SJCRH30 (cell line): Measurements from ENCODE around the gene AKNA. TPM values are rescaled to one million over a fixed set of nuclear protein-coding genes. Genes with fewer than 3 reads are reported as not detected.
A peak's percentile ranks its signal among the peaks of the same experiment; 100 is the strongest.

Experiments used
- DNase-seq, 2 experiments: peaks; one replicate each; pipeline ENCODE4 v3.0.0-alpha.2; 2015 to 2020
- H3K27ac ChIP-seq: fragments of 250-450 bp; sonication (Bioruptor Pico); 2 replicates; pipeline ENCODE4 v1.5.1; 2020; ENCODE audit warnings: mild to moderate bottlenecking, moderate library complexity
- H3K27me3 ChIP-seq: fragments of 250-450 bp; sonication (Bioruptor Pico); 2 replicates; pipeline ENCODE4 v1.5.1; 2020; ENCODE audit warnings: mild to moderate bottlenecking, moderate library complexity
- H3K36me3 ChIP-seq: fragments of 250-450 bp; sonication (Bioruptor Pico); 2 replicates; pipeline ENCODE4 v1.5.1; 2020; ENCODE audit warnings: mild to moderate bottlenecking, moderate library complexity
- H3K4me1 ChIP-seq: fragments of 250-450 bp; sonication (Bioruptor Pico); 2 replicates; pipeline ENCODE4 v1.5.1; 2020; ENCODE audit warnings: mild to moderate bottlenecking, moderate library complexity
- H3K4me3 ChIP-seq: fragments of 250-450 bp; sonication (Bioruptor Pico); 2 replicates; pipeline ENCODE4 v1.5.1; 2020; ENCODE audit warnings: mild to moderate bottlenecking, moderate library complexity
- H3K9me3 ChIP-seq: fragments of 250-450 bp; sonication (Bioruptor Pico); replicated peaks from 2 replicates; pipeline ENCODE4 v1.5.1; 2020; ENCODE audit warnings: mild to moderate bottlenecking, moderate library complexity
- total RNA-seq: library from RNA; depleted of rRNA; stranded (reverse); fragments of >200 nt; shearing (Covaris generic); gene quantifications from 2 replicates; pipeline ENCODE4 v1.2.3, GENCODE V29; 2014

AKNA gene
- total RNA-seq, 1 experiment from 2014 or later: 3.1 TPM

DNA sequence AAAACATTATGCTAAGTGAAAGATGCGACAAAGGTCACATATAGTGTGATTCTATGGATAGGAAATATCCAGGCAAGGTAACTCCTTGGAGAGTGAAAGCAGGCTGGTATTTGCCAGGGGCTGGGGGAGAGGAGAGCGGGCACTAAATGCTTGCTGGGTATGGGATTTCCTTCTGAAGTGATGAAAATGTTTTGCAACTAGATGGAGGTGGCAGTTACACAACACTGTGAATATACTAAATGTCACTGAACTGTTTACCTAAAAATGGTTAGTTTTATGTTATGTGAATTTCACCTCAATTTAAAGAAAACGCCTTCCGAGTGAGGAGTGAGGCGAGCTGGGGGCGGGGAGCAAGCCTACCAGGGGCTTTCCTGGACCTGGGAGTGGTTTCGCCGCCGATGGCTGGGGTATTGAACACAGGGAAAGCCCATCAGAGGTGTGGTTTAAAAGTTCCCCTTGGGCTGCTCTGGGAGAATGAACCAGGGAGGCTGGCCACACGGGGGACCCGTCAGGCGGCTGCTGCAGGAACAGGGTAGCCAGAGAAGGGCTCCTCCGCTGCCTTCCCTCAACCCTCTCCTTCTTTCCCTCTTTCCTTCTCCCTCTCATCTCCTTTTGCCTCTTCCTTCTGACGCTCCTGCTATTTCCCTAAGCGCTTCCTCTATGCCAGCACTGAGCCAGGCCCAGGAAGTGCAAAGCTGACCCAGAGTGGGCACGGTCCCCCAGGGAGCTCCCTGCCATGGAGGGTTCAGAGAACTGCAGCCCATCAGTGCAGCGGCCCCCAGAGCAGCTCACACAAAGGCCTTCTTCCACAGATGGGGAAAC is 4.9 kb downstream of the AKNA start:
- no peaks in the 10 kb centered on the region for H3K27me3 ChIP-seq
- no peaks in the 10 kb centered on the region for H3K9me3 ChIP-seq
- no peak overlapping the region for H3K4me3 ChIP-seq
- DNase-seq: no peak
- no peak overlapping the region for H3K27ac ChIP-seq
- H3K4me1 ChIP-seq: peaks cover 10% of the 10 kb centered on the region; the same call in 1 of the 2 replicates
- H3K36me3 ChIP-seq: no peaks in the 10 kb centered on the region

DNA sequence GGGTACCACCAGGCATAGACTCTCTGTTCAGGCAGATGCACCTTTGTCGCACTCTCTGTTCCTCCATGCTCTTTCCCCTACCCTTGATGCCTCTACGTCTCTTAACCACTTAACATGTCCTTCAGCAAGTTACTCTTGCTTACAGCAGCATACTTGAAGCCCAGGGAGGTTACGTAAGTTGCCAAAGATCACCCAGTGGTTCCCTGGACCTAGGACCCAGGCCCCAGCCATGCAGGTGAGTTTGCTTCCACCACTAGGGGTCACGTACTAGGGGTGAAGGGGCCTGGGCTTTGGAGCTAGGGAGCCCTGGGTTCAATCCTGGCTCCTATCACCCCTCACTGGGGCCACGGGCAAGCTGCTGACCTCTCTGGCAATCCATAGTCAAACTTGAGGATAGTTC is 8.9 kb downstream of the AKNA start:
- Histone ChIP-seq H3K27me3 (no peaks in the 10 kb centered on the region), H3K36me3 (no peaks in the 10 kb centered on the region), H3K9me3 (no peaks in the 10 kb centered on the region), H3K4me3 (no peak overlapping the region), H3K4me1 (peaks cover 4% of the 10 kb centered on the region; the same call in 1 of the 2 replicates), H3K27ac (no peak overlapping the region)
- no peak for DNase-seq

DNA sequence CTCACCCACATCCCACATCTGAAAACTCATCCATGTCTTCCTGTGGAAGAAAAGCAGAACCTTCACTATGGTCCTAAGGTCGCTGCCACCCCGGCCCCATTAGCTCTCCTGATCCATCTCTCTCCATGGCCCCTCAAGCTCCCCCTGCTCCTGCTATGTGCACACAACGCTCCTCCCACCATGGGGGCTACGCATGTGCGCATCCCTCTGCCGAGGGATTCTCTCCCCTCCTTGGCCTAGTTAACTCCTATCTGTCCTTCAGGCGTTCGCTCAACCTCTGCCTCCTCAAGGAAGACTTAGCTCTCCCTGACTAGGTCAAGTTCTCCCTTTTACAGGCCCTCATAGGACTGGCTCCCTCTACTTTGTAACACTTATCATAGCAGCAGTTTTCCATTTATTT is 9.8 kb downstream of the AKNA start:
- Histone ChIP-seq H3K27ac (no peak overlapping the region), H3K36me3 (no peaks in the 10 kb centered on the region), H3K4me1 (peaks cover 4% of the 10 kb centered on the region), H3K27me3 (no peaks in the 10 kb centered on the region), H3K4me3 (no peak overlapping the region), H3K9me3 (no peaks in the 10 kb centered on the region)
- no peak for DNase-seq

DNA sequence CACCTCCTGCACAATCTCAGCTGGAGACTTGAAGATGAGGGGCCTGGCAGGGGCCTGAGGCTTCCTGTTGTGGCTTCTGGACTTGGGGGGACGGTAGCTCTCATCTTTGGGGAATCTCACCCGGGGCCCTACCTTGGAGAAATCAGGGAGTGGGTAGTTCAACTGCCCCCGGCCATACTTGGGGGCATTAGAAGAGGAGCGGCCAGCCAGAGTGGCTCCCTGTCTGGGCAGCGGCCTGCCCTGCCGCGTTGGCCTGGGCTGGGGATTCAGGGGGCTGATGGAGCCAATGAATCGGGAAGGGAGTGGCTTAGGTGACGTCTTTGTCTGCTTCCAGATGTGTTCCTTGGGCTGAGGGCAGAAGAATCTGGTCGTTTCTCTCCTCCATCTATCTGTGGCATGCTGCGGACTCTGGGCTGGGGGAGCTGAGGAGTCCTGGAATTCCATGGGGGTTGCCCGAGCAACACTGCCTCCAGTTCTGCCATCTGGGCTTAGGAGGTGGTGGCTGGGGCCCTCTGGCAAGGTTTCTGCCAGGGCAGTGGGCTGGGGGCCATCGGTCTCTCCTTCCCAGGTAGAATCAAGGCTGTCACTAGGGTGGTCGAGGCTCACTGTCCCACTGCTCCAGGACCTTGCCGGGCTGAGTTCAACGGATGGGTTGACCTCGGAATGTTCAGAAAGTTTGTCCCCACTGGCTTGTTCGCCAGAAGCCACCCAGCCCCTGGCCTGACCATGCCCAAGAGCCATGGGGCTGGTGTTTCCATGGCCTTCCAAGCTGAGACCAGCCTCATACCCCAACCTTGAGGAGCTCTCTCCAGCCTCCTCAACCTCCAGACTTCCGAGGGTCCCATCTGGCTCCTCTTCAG is 11.0 kb downstream of the AKNA start:
- no peak for DNase-seq
- Histone ChIP-seq H3K27me3 (no peaks in the 10 kb centered on the region), H3K4me1 (peaks cover 5% of the 10 kb centered on the region), H3K4me3 (no peak overlapping the region), H3K27ac (no peak overlapping the region), H3K36me3 (no peaks in the 10 kb centered on the region), H3K9me3 (no peaks in the 10 kb centered on the region)

DNA sequence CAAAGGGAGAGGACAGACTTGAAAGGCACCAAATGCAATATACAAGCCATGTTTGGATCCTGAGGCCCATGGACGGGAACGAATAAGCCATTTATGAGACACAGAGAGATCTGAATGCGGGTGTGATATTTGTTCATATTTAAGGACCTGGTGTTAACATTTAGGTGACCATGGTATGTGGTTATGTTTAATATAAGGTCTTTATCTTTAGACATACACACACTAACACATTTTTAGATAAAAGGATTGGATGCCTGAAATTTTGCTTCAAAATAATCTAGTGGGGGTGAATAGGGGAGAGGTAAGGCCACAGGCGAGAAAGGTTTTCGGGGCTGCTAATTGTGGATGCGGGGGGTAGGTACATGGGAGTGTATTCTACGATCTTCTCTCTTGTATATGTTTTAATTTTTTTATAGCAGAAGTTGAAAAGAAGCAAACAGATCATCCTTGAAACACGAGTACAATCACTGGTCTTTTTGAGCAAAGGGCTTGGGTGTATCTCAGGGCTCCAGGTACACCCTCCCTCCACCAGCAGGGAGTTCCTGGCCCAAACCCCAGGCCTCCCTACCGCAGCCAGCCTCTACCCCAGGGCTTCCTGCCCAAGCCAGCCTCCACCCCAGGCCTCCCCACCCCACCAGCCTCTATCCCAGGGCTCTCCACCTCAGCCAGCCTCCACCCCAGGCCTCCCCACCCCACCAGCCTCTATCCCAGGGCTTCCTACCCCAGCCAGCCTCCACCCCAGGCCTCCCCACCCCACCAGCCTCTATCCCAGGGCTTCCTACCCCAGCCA is 12.2 kb downstream of the AKNA start:
- DNase-seq: no peak
- H3K4me3 ChIP-seq: no peak overlapping the region
- no peaks in the 10 kb centered on the region for H3K9me3 ChIP-seq
- no peaks in the 10 kb centered on the region for H3K27me3 ChIP-seq
- no peaks in the 10 kb centered on the region for H3K36me3 ChIP-seq
- no peak overlapping the region for H3K27ac ChIP-seq
- H3K4me1 ChIP-seq: peaks cover 5% of the 10 kb centered on the region

DNA sequence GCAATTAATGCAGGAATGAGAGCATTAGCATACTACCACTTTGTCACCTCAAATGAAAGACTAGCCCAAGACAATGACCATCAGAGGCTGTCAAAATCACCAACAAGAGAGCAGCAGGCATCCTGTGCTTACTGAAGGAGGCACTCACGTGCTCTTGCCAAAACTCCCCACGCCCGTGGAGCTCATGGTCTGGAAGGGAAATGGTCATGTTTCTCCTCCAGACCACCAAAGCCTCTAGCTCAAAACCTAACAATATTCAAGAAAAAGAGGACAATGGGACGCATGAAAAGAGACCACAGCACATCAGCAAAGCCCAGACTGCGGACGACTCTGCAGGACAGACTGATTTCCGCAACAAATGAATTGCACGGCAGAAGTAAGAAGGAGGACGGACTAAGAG is 12.8 kb downstream of the AKNA start:
- Histone ChIP-seq H3K36me3 (no peaks in the 10 kb centered on the region), H3K4me3 (no peak overlapping the region), H3K4me1 (peaks cover 5% of the 10 kb centered on the region), H3K9me3 (no peaks in the 10 kb centered on the region), H3K27ac (no peak overlapping the region), H3K27me3 (no peaks in the 10 kb centered on the region)
- no peak for DNase-seq

DNA sequence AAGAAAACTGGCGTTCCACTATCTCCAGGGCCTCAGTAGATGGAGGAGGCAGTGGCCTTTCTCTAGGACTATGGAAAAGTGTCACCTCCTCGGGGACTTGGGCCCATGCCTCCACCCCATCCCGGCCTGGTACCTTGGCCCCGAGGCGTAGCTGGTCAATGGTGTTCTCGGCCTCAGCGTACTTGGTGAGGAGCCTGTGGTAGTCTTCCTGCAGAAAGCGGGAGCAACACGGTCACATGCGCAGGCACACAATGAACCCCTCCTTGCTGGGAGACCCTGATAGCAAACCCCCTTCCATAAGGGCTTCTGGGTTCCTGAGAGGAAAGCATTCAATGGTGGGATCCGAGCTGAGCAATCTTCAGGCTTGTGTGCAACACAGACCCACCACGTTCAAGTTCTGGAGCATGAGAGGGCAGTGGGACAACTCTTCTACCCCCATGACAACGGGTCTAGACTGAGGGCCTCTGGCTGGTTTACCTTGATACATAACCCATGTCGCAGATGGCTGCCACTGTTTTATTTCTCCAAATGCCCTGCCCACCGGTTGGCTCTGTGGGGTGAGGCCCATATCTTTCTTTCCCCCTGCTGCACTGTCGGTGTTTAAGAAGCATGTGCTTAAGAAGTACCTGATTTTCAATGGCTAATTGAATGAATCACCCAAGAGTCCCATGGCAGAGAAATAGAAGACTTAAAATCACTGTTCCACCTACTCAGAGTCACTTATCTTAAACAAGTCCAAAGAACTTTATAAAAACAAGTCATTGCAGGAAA is 13.6 kb downstream of the AKNA start:
- Histone ChIP-seq H3K4me1 (peaks cover 5% of the 10 kb centered on the region), H3K27me3 (no peaks in the 10 kb centered on the region), H3K36me3 (no peaks in the 10 kb centered on the region), H3K9me3 (no peaks in the 10 kb centered on the region), H3K27ac (no peak overlapping the region), H3K4me3 (no peak overlapping the region)
- DNase-seq: no peak

DNA sequence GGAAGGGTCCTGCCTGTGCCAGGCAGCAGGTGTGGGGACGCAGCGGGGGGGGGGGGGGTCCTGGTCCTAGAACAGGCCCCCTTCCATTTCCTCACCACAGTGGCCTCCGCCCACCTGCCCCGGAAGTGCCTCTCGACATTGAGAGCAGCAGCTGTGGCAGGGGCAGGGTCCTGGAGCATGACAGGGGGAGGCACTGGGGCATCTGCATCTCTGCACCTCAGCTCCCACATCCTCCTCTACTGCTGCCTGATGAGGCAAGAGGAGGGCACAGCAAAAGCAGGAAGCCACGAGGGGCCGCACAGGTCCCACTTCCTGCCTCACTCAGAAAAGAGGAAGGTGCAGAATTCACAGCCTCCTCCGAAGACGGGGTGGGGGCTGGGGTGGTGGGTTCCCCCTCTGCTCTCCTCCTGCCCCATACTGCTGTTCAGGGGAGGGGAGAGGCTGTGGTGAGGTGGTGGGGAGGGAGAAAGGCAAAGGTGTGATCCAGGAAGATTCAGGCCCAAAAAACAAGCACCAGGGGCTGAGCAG is 14.8 kb downstream of the AKNA start:
- DNase-seq: peak; percentile 59
- H3K4me1 ChIP-seq: peaks cover 5% of the 10 kb centered on the region
- no peaks in the 10 kb centered on the region for H3K36me3 ChIP-seq
- H3K27me3 ChIP-seq: no peaks in the 10 kb centered on the region
- H3K27ac ChIP-seq: peak overlapping the region; percentile 12; the same call in 1 of the 2 replicates
- H3K9me3 ChIP-seq: no peaks in the 10 kb centered on the region
- no peak overlapping the region for H3K4me3 ChIP-seq

DNA sequence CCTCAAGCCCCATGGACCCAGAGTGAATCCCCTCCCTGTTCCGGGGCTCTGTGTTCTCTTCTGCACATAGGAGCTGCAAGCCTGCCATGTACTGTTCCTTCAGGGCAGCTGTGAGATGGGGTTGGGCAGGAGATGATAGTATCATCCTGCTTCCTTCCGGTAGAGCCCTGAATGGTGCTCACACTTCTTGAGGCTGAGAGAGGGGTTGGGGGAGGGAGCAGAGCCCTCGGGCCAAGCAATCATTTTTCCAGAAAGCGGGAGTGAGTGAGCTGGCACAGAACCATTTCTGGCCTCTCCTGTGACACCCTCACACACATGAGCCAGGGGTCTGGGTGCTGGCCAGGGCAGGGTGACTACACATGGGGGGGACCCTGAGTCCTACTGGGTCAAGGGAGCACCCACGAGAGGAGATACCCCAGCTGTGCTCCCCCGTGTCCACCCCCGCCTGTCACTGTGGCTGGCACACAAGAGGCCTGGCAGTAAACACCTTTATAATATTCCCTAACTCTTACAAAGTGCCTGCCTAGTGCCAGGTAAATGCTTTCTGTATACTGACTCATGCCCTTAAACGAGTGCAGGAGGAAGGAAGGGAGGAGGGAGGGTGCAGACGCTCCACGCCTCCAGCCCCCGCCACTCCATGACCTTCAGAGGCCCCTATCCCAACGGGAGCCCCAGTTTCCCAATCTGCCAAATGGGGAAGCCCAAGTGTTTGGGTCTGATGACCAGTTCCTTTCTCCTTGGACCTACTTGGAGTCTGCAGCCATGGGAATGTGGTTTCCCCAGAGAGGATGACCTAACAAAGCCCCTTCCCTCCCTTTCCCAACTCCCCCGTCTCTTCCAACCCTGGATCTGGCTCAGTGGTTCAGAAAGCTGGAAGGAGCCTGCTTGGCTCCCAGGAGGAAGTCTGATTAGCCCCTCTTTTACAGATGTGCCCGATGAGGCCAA is 15.5 kb downstream of the AKNA start:
- no peaks in the 10 kb centered on the region for H3K27me3 ChIP-seq
- H3K4me1 ChIP-seq: peaks cover 5% of the 10 kb centered on the region
- no peak overlapping the region for H3K4me3 ChIP-seq
- DNase-seq: no peak
- H3K36me3 ChIP-seq: no peaks in the 10 kb centered on the region
- no peak overlapping the region for H3K27ac ChIP-seq
- H3K9me3 ChIP-seq: no peaks in the 10 kb centered on the region

DNA sequence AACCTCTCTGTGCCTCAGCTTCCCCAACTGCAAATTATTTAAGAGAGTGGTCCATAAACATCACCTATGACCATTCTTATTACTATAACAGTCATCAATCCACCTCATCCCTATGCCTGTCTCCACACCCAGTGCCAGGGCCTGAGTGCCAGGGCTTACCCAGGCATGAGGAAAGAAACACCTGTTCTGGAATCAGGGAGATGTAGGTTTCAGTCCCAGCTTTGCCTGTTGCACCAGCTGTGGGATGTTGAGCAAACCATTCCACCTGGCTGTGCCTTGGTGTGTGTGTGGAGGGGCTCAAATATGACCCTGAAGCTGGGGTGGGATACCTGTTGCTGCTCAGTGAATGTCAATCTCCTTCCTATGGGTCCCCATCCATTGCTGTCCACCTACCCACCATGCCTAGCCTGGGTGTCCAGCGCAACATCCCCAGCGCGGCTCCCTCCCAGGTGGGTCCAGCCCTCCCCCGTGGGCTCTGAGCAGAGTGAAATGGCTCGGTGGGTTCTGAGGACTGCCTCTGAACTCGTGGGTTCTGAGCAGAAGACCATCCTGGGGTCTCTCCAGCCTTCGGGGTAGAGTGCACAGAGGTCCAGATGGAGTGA is 16.3 kb downstream of the AKNA start:
- no peaks in the 10 kb centered on the region for H3K36me3 ChIP-seq
- no peak overlapping the region for H3K27ac ChIP-seq
- H3K4me1 ChIP-seq: peaks cover 5% of the 10 kb centered on the region
- no peak for DNase-seq
- no peaks in the 10 kb centered on the region for H3K9me3 ChIP-seq
- no peak overlapping the region for H3K4me3 ChIP-seq
- H3K27me3 ChIP-seq: no peaks in the 10 kb centered on the region

DNA sequence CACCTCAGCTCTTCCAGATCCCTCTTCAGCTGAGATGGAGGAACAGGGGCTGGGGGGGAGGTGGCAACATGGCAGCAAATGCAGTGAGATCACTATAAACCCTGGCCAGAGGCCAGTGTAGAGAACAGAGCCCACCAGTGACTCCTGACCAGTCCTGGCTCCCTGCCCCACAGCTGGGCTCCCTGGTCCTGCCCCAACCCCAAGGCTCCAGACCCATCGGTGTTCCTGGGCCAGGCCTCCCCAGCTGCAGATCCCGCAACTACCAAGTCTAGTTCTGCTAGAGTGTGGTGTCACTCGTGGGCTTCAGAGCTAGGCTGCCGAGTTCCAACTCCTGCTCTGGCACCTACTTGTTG is 16.8 kb downstream of the AKNA start:
- DNase-seq: no peak
- H3K27ac ChIP-seq: no peak overlapping the region
- no peaks in the 10 kb centered on the region for H3K36me3 ChIP-seq

DNA sequence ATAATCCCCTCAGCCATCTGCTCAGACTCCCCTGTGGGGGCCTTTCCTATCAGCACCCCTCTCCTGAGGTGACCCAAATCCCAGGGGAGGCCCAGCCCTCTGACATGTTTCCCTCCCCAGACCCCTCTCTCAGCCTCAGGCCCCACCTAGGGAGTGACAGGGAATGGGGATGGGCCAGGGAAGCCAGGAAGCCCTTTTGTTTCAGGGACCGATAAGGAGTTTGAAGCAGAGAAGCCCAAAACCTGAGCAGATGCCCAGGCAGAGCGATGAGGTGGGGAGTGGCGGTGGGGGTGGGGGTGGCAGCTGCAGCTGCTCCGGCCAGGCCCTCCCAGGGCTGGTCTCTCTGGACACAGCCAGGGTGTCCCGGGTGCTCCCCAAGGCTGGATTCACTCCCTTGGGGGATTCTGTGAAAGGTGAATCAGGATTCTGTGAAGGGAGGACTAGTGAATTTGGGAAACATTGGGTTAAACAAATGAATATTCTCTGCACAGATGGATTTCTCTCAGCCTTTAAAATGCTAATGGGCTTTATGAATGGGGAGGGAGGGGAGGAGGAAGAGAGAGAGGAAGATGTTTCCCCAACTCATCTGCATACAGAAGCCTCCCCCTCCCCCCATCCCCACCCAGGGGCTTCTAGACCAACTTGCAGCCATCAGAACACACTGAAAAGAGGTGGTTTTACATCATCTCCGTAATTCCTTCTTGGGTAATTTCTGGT is 17.4 kb downstream of the AKNA start:
- Histone ChIP-seq H3K27me3 (no peaks in the 10 kb centered on the region), H3K4me3 (no peak overlapping the region), H3K27ac (no peak overlapping the region), H3K9me3 (no peaks in the 10 kb centered on the region), H3K4me1 (peaks cover 5% of the 10 kb centered on the region), H3K36me3 (no peaks in the 10 kb centered on the region)
- DNase-seq: no peak

More for the DNA sequence above, 16.8 kb downstream of the AKNA start:
- Histone ChIP-seq H3K4me3 (no peak overlapping the region), H3K9me3 (no peaks in the 10 kb centered on the region), H3K27me3 (no peaks in the 10 kb centered on the region), H3K4me1 (peaks cover 5% of the 10 kb centered on the region)
